Nephron progenitor cell (in vitro differentiated cells): ENCODE data around the gene SH3GL2.

Experiments used
- DNase-seq: peaks from one replicate; pipeline ENCODE4 v3.0.0; 2021
- H3K27ac Mint-ChIP-seq: 2 replicates; pipeline ENCODE4 v1.8.0; 2021; ENCODE audit warnings: mild to moderate bottlenecking, moderate library complexity, mixed read lengths
- H3K27me3 Mint-ChIP-seq: 2 replicates; pipeline ENCODE4 v1.8.0; 2021; ENCODE audit warnings: mild to moderate bottlenecking, low read depth, mixed read lengths; ENCODE audit not compliant: poor library complexity
- H3K36me3 Mint-ChIP-seq: 2 replicates; pipeline ENCODE4 v1.8.0; 2021; ENCODE audit warnings: low read depth, mixed read lengths
- H3K4me1 Mint-ChIP-seq: 2 replicates; pipeline ENCODE4 v1.8.0; 2021; ENCODE audit warnings: mixed read lengths
- H3K4me3 Mint-ChIP-seq: 2 replicates; pipeline ENCODE4 v1.8.0; 2021; ENCODE audit warnings: mild to moderate bottlenecking, moderate library complexity, mixed read lengths
- H3K9me3 Mint-ChIP-seq: 2 replicates; pipeline ENCODE4 v1.8.0; 2021; ENCODE audit warnings: mild to moderate bottlenecking, moderate library complexity, mixed read lengths
- TF ChIP-seq, protein P1 (sequence below): fragments of 200-600 bp; sonication (generic); IDR thresholded peaks from 2 replicates; pipeline ENCODE4 v1.5.0; 2021; ENCODE audit warnings: antibody characterized with exemption

SH3GL2 gene

DNA sequence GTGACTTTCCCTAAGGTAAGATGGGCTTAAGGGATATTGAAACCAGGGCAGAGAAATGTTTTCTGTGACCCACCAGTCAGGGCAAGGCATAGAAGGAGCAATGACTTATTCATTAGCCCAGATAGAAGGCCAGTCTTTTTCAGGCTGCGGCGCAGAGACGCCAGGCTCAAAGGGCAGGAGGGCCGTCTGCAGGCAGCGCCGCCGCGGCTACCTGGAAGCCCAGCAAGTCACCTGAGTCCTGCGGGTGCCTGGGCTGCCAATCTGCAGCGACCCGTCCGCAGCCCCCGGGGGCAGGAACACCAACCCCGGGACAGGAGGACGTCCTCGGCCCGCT is 322 bp upstream of the SH3GL2 start:
- H3K27me3 Mint-ChIP-seq = peaks cover 75% of the 10 kb centered on the region

GRCh38 chr9:17580119-17580518 is 1.3 kb downstream of the SH3GL2 start:
- H3K27ac Mint-ChIP-seq = no peak overlapping the region
- H3K4me1 Mint-ChIP-seq = no peaks in the 10 kb centered on the region
- DNase-seq = no peak
- H3K36me3 Mint-ChIP-seq = no peaks in the 10 kb centered on the region
- H3K27me3 Mint-ChIP-seq = peaks cover 81% of the 10 kb centered on the region
- TF ChIP-seq, protein P1, sequence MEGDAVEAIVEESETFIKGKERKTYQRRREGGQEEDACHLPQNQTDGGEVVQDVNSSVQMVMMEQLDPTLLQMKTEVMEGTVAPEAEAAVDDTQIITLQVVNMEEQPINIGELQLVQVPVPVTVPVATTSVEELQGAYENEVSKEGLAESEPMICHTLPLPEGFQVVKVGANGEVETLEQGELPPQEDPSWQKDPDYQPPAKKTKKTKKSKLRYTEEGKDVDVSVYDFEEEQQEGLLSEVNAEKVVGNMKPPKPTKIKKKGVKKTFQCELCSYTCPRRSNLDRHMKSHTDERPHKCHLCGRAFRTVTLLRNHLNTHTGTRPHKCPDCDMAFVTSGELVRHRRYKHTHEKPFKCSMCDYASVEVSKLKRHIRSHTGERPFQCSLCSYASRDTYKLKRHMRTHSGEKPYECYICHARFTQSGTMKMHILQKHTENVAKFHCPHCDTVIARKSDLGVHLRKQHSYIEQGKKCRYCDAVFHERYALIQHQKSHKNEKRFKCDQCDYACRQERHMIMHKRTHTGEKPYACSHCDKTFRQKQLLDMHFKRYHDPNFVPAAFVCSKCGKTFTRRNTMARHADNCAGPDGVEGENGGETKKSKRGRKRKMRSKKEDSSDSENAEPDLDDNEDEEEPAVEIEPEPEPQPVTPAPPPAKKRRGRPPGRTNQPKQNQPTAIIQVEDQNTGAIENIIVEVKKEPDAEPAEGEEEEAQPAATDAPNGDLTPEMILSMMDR = no peak
- peak overlapping the region; percentile 50 for H3K4me3 Mint-ChIP-seq
- peaks cover 2% of the 10 kb centered on the region for H3K9me3 Mint-ChIP-seq

More for the DNA sequence above, 322 bp upstream of the SH3GL2 start:
- TF ChIP-seq, protein P1 = no peak
- Mint-ChIP-seq H3K4me3 (peak overlapping the region; percentile 79), H3K27ac (no peak overlapping the region), H3K36me3 (no peaks in the 10 kb centered on the region), H3K4me1 (no peaks in the 10 kb centered on the region), H3K9me3 (peaks cover 2% of the 10 kb centered on the region)
- DNase-seq = no peak

- H3K27ac Mint-ChIP-seq = no peak overlapping the region
- H3K27me3 Mint-ChIP-seq = peaks cover 38% of the 10 kb centered on the region
- DNase-seq = no peak
- no peak overlapping the region for H3K4me3 Mint-ChIP-seq
- H3K9me3 Mint-ChIP-seq = no peaks in the 10 kb centered on the region
- H3K4me1 Mint-ChIP-seq = no peaks in the 10 kb centered on the region
- H3K36me3 Mint-ChIP-seq = no peaks in the 10 kb centered on the region
- TF ChIP-seq, protein P1 = no peak
Measured at GRCh38 chr9:17587113-17587512, 8.2 kb downstream of the SH3GL2 start.

- TF ChIP-seq, protein P1 = no peak
- Mint-ChIP-seq H3K9me3 (no peaks in the 10 kb centered on the region), H3K4me1 (no peaks in the 10 kb centered on the region), H3K27ac (no peak overlapping the region), H3K4me3 (no peak overlapping the region), H3K36me3 (no peaks in the 10 kb centered on the region), H3K27me3 (peaks cover 26% of the 10 kb centered on the region)
- DNase-seq = no peak
Measured at GRCh38 chr9:17588395-17588794, 9.5 kb downstream of the SH3GL2 start.

GRCh38 chr9:17588941-17589340 is 10.1 kb downstream of the SH3GL2 start:
- no peak overlapping the region for H3K4me3 Mint-ChIP-seq
- DNase-seq = no peak
- no peaks in the 10 kb centered on the region for H3K4me1 Mint-ChIP-seq
- TF ChIP-seq, protein P1 = no peak
- no peak overlapping the region for H3K27ac Mint-ChIP-seq
- H3K27me3 Mint-ChIP-seq = peaks cover 21% of the 10 kb centered on the region
- no peaks in the 10 kb centered on the region for H3K9me3 Mint-ChIP-seq
- H3K36me3 Mint-ChIP-seq = no peaks in the 10 kb centered on the region

DNA sequence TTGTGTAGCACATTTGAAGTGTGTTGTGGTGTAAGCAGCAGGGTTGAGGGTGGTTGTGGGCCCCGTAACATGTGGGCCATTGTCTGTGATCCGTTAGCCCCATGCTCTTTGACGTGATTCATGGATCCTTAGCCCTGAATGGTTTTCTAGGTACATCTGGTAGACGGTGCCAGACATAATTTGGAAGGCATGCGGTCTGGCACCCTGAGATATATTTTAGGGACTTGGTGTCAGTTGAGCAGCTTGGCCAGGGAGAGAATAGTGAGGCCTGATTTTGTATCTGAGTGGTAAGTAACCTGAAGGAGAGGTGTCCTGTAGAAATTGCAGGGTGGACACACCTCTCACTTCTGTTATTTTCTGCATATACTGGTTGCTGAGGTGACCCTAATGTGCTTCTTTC is 10.9 kb downstream of the SH3GL2 start:
- no peak overlapping the region for H3K4me3 Mint-ChIP-seq
- H3K9me3 Mint-ChIP-seq = no peaks in the 10 kb centered on the region
- no peak overlapping the region for H3K27ac Mint-ChIP-seq
- H3K36me3 Mint-ChIP-seq = no peaks in the 10 kb centered on the region
- no peak for DNase-seq
- H3K27me3 Mint-ChIP-seq = peaks cover 15% of the 10 kb centered on the region
- TF ChIP-seq, protein P1 = no peak
- H3K4me1 Mint-ChIP-seq = no peaks in the 10 kb centered on the region
